ENCODE data around the gene TRAFD1.
"Not testable (repeated sequence)": the region's sequence is repeated elsewhere in the genome, so short reads cannot be mapped to it uniquely, and the experiment has no call there.

TRAFD1 gene

GRCh38 chr12:112133418-112133817, 8.1 kb downstream of the TRAFD1 start:
- Histone ChIP-seq H3K9ac (ENCODE audit: low read depth in 1 of 2, low read length in 2 of 2) (no peak overlapping the region), H3K36me3 (ENCODE audit: control insufficient read depth in 1 of 2, insufficient read depth in 2 of 2, low read length in 2 of 2) (peaks cover 13 to 33% of the 10 kb centered on the region in 2 donors), H3K4me1 (ENCODE audit: control insufficient read depth in 1 of 2, insufficient read depth in 2 of 2, low read length in 2 of 2) (peaks cover 18 to 22% of the 10 kb centered on the region in 2 donors), H3K9me3 (ENCODE audit: control insufficient read depth in 1 of 2, low read length in 2 of 2) (no peaks in the 10 kb centered on the region), H3K27ac (ENCODE audit: low read depth, low read length) (no peak overlapping the region), H3K27me3 (ENCODE audit: control insufficient read depth in 1 of 2, insufficient read depth in 2 of 2, low read length in 2 of 2) (no peaks in the 10 kb centered on the region), H3K4me3 (ENCODE audit: low read depth in 1 of 2, low read length in 2 of 2) (no peak overlapping the region)

GRCh38 chr12:112134731-112135130, 9.4 kb downstream of the TRAFD1 start:
- no peak overlapping the region for H3K9ac ChIP-seq (ENCODE audit: low read depth in 1 of 2, low read length in 2 of 2)
- peaks cover 13 to 44% of the 10 kb centered on the region in 2 donors for H3K36me3 ChIP-seq (ENCODE audit: control insufficient read depth in 1 of 2, insufficient read depth in 2 of 2, low read length in 2 of 2)
- no peak overlapping the region for H3K4me3 ChIP-seq (ENCODE audit: low read depth in 1 of 2, low read length in 2 of 2)
- no peaks in the 10 kb centered on the region for H3K9me3 ChIP-seq (ENCODE audit: control insufficient read depth in 1 of 2, low read length in 2 of 2)
- H3K27me3 ChIP-seq (ENCODE audit: control insufficient read depth in 1 of 2, insufficient read depth in 2 of 2, low read length in 2 of 2), result no peaks in the 10 kb centered on the region
- no peak overlapping the region for H3K27ac ChIP-seq (ENCODE audit: low read depth, low read length)
- peaks cover 16 to 17% of the 10 kb centered on the region in 2 donors for H3K4me1 ChIP-seq (ENCODE audit: control insufficient read depth in 1 of 2, insufficient read depth in 2 of 2, low read length in 2 of 2)

GRCh38 chr12:112140728-112141127, 15.4 kb downstream of the TRAFD1 start:
- Histone ChIP-seq H3K4me3 (ENCODE audit: low read depth in 1 of 2, low read length in 2 of 2) (no peak overlapping the region), H3K4me1 (ENCODE audit: control insufficient read depth in 1 of 2, insufficient read depth in 2 of 2, low read length in 2 of 2) (no peaks in the 10 kb centered on the region), H3K27me3 (ENCODE audit: control insufficient read depth in 1 of 2, insufficient read depth in 2 of 2, low read length in 2 of 2) (no peaks in the 10 kb centered on the region), H3K9ac (ENCODE audit: low read depth in 1 of 2, low read length in 2 of 2) (no peak overlapping the region), H3K36me3 (ENCODE audit: control insufficient read depth in 1 of 2, insufficient read depth in 2 of 2, low read length in 2 of 2) (peaks cover 31 to 88% of the 10 kb centered on the region in 2 donors), H3K27ac (ENCODE audit: low read depth, low read length) (no peak overlapping the region), H3K9me3 (ENCODE audit: control insufficient read depth in 1 of 2, low read length in 2 of 2) (no peaks in the 10 kb centered on the region)

GRCh38 chr12:112146123-112146522, 20.8 kb downstream of the TRAFD1 start:
- Histone ChIP-seq H3K36me3 (ENCODE audit: control insufficient read depth in 1 of 2, insufficient read depth in 2 of 2, low read length in 2 of 2) (peaks cover 38 to 82% of the 10 kb centered on the region in 2 donors), H3K27me3 (ENCODE audit: control insufficient read depth in 1 of 2, insufficient read depth in 2 of 2, low read length in 2 of 2) (no peaks in the 10 kb centered on the region), H3K4me1 (ENCODE audit: control insufficient read depth in 1 of 2, insufficient read depth in 2 of 2, low read length in 2 of 2) (no peaks in the 10 kb centered on the region)

DNA sequence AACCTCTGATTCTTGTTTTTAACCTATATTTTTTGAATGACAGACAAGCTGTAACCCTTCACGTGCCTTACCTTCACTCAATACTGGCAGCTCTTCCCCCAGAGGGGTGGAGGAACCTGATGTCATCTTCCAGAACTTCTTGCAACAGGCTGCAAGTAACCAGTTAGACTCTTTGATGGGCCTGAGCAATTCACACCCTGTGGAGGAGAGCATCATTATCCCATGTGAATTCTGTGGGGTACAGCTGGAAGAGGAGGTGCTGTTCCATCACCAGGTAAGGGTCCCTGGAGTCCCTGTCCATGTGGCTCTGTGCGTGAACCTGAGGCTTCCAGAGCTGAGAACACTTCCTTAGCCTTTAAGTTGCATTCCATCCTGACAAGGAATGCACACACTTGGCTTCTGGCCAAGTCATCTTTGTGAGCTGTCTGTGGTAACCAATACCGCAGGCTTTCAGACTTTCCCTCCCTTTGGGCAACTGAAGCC, 22.7 kb downstream of the TRAFD1 start:
- Histone ChIP-seq H3K27ac (ENCODE audit: low read depth, low read length) (no peak overlapping the region), H3K9ac (ENCODE audit: low read depth in 1 of 2, low read length in 2 of 2) (no peak overlapping the region), H3K9me3 (ENCODE audit: control insufficient read depth in 1 of 2, low read length in 2 of 2) (no peaks in the 10 kb centered on the region), H3K4me3 (ENCODE audit: low read depth in 1 of 2, low read length in 2 of 2) (no peak overlapping the region), H3K27me3 (ENCODE audit: control insufficient read depth in 1 of 2, insufficient read depth in 2 of 2, low read length in 2 of 2) (no peaks in the 10 kb centered on the region), H3K4me1 (ENCODE audit: control insufficient read depth in 1 of 2, insufficient read depth in 2 of 2, low read length in 2 of 2) (peaks cover 0 to 6% of the 10 kb centered on the region in 2 donors), H3K36me3 (ENCODE audit: control insufficient read depth in 1 of 2, insufficient read depth in 2 of 2, low read length in 2 of 2) (peaks cover 46 to 84% of the 10 kb centered on the region in 2 donors)

More at GRCh38 chr12:112146123-112146522, 20.8 kb downstream of the TRAFD1 start:
- H3K27ac ChIP-seq (ENCODE audit: low read depth, low read length), result no peak overlapping the region
- H3K9ac ChIP-seq (ENCODE audit: low read depth in 1 of 2, low read length in 2 of 2), result no peak overlapping the region
- H3K9me3 ChIP-seq (ENCODE audit: control insufficient read depth in 1 of 2, low read length in 2 of 2), result no peaks in the 10 kb centered on the region
- no peak overlapping the region for H3K4me3 ChIP-seq (ENCODE audit: low read depth in 1 of 2, low read length in 2 of 2)

DNA sequence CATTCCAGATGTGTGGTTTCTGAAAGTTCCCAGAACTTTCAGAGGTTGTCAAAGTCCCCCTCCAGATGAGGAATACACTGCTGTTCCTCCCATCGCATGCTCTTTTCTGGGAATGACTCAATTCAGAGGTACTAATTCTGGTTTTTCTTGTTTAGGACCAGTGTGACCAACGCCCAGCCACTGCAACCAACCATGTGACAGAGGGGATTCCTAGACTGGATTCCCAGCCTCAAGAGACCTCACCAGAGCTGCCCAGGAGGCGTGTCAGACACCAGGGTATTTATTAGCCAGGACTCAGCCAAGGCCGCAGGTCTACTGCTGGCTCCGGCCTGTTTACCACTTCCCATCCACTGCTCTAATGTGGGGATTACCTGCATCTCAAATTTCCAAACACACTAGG, 24.2 kb downstream of the TRAFD1 start:
- no peaks in the 10 kb centered on the region for H3K9me3 ChIP-seq (ENCODE audit: control insufficient read depth in 1 of 2, low read length in 2 of 2)
- H3K4me1 ChIP-seq (ENCODE audit: control insufficient read depth in 1 of 2, insufficient read depth in 2 of 2, low read length in 2 of 2), result peaks cover 0 to 6% of the 10 kb centered on the region in 2 donors
- H3K36me3 ChIP-seq (ENCODE audit: control insufficient read depth in 1 of 2, insufficient read depth in 2 of 2, low read length in 2 of 2), result peaks cover 48 to 86% of the 10 kb centered on the region in 2 donors
- no peak overlapping the region for H3K4me3 ChIP-seq (ENCODE audit: low read depth in 1 of 2, low read length in 2 of 2)
- H3K27ac ChIP-seq (ENCODE audit: low read depth, low read length), result no peak overlapping the region
- H3K27me3 ChIP-seq (ENCODE audit: control insufficient read depth in 1 of 2, insufficient read depth in 2 of 2, low read length in 2 of 2), result no peaks in the 10 kb centered on the region
- no peak overlapping the region for H3K9ac ChIP-seq (ENCODE audit: low read depth in 1 of 2, low read length in 2 of 2)

GRCh38 chr12:112151766-112152541, 26.6 kb downstream of the TRAFD1 start:
- Histone ChIP-seq H3K4me1 (ENCODE audit: control insufficient read depth in 1 of 2, insufficient read depth in 2 of 2, low read length in 2 of 2) (peaks cover 0 to 6% of the 10 kb centered on the region in 2 donors), H3K27me3 (ENCODE audit: control insufficient read depth in 1 of 2, insufficient read depth in 2 of 2, low read length in 2 of 2) (no peaks in the 10 kb centered on the region), H3K9me3 (ENCODE audit: control insufficient read depth in 1 of 2, low read length in 2 of 2) (no peaks in the 10 kb centered on the region), H3K9ac (ENCODE audit: low read depth in 1 of 2, low read length in 2 of 2) (no peak overlapping the region), H3K36me3 (ENCODE audit: control insufficient read depth in 1 of 2, insufficient read depth in 2 of 2, low read length in 2 of 2) (peaks cover 38 to 66% of the 10 kb centered on the region in 2 donors), H3K4me3 (ENCODE audit: low read depth in 1 of 2, low read length in 2 of 2) (no peak overlapping the region), H3K27ac (ENCODE audit: low read depth, low read length) (no peak overlapping the region)

GRCh38 chr12:112153181-112153892, 28.0 kb downstream of the TRAFD1 start:
- Histone ChIP-seq H3K9ac (ENCODE audit: low read depth in 1 of 2, low read length in 2 of 2) (no peak overlapping the region), H3K27ac (ENCODE audit: low read depth, low read length) (no peak overlapping the region), H3K4me3 (ENCODE audit: low read depth in 1 of 2, low read length in 2 of 2) (no peak overlapping the region), H3K27me3 (ENCODE audit: control insufficient read depth in 1 of 2, insufficient read depth in 2 of 2, low read length in 2 of 2) (no peaks in the 10 kb centered on the region), H3K4me1 (ENCODE audit: control insufficient read depth in 1 of 2, insufficient read depth in 2 of 2, low read length in 2 of 2) (peaks cover 0 to 6% of the 10 kb centered on the region in 2 donors), H3K9me3 (ENCODE audit: control insufficient read depth in 1 of 2, low read length in 2 of 2) (peaks cover 0 to 2% of the 10 kb centered on the region in 2 donors), H3K36me3 (ENCODE audit: control insufficient read depth in 1 of 2, insufficient read depth in 2 of 2, low read length in 2 of 2) (peaks cover 33 to 59% of the 10 kb centered on the region in 2 donors)

DNA sequence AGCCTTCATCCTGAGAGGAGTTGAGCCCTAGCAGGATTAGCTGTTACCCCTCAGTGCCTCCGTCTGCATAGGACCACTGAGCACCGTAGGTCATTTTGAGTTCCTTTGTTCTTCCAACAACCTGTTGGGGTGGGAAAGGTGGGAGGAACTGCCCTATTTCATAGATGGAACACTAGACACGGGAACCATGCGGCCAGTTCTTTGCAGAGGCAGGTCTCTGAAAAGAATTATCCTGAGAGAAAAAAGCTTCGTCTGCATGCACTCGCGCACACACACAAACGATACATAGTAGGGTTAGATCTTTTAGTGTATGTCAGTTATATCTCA, 28.5 kb downstream of the TRAFD1 start:
- Histone ChIP-seq H3K36me3 (ENCODE audit: control insufficient read depth in 1 of 2, insufficient read depth in 2 of 2, low read length in 2 of 2) (peaks cover 27 to 60% of the 10 kb centered on the region in 2 donors), H3K4me1 (ENCODE audit: control insufficient read depth in 1 of 2, insufficient read depth in 2 of 2, low read length in 2 of 2) (peaks cover 0 to 6% of the 10 kb centered on the region in 2 donors), H3K27ac (ENCODE audit: low read depth, low read length) (no peak overlapping the region), H3K9ac (ENCODE audit: low read depth in 1 of 2, low read length in 2 of 2) (no peak overlapping the region), H3K9me3 (ENCODE audit: control insufficient read depth in 1 of 2, low read length in 2 of 2) (peaks cover 0 to 4% of the 10 kb centered on the region in 2 donors), H3K4me3 (ENCODE audit: low read depth in 1 of 2, low read length in 2 of 2) (no peak overlapping the region), H3K27me3 (ENCODE audit: control insufficient read depth in 1 of 2, insufficient read depth in 2 of 2, low read length in 2 of 2) (no peaks in the 10 kb centered on the region)

GRCh38 chr12:112158461-112159145, 33.2 kb downstream of the TRAFD1 start:
- not testable (repeated sequence) for H3K27ac ChIP-seq (ENCODE audit: low read depth, low read length); H3K4me1 ChIP-seq (ENCODE audit: control insufficient read depth in 1 of 2, insufficient read depth in 2 of 2, low read length in 2 of 2); H3K9me3 ChIP-seq (ENCODE audit: control insufficient read depth in 1 of 2, low read length in 2 of 2); H3K27me3 ChIP-seq (ENCODE audit: control insufficient read depth in 1 of 2, insufficient read depth in 2 of 2, low read length in 2 of 2); H3K4me3 ChIP-seq (ENCODE audit: low read depth in 1 of 2, low read length in 2 of 2); H3K9ac ChIP-seq (ENCODE audit: low read depth in 1 of 2, low read length in 2 of 2)
- H3K36me3 ChIP-seq (ENCODE audit: control insufficient read depth in 1 of 2, insufficient read depth in 2 of 2, low read length in 2 of 2), result peaks cover 8 to 59% of the 10 kb centered on the region in 2 donors

Measured in duodenal mucosa (tissue), 2 donors.